ENCODE results near the gene KMT2A. TPM values are rescaled to one million over a fixed set of nuclear protein-coding genes. Genes with fewer than 3 reads are reported as not detected.
A peak's percentile ranks its signal among the peaks of the same experiment; 100 is the strongest.

KMT2A gene
- total RNA-seq, 1 donor from 2014 or later, result 61.6 TPM

DNA sequence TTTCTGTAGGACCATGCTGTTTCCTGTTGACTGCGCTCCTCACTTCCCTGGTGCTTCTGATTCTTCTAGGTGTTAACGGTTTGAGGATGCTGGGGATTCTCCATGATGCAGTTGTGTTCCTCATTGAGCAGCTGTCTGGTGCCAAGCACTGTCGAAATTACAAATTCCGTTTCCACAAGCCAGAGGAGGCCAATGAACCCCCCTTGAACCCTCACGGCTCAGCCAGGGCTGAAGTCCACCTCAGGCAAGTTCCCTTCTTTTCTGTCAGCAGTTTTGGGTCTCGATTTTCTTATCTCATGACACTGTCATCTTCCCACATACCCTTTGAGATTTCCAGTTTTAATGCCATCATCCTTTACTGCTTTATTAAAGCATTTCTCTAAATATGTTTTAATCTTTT is 83.3 kb downstream of the KMT2A start:
- peaks cover 55% of the 10 kb centered on the region for H3K36me3 Mint-ChIP-seq (ENCODE audit: low read depth)

GRCh38 chr11:118521892-118522311 is 85.6 kb downstream of the KMT2A start:
- no peak overlapping the region for H3K27ac Mint-ChIP-seq
- H3K27me3 Mint-ChIP-seq (ENCODE audit: low read depth), result no peaks in the 10 kb centered on the region
- H3K9me3 Mint-ChIP-seq, result no peaks in the 10 kb centered on the region
- no peak for DNase-seq (ENCODE audit: low spot score)
- intact Hi-C loops (cut with micrococcal nuclease), result no loop called here
- no peak overlapping the region for H3K4me3 Mint-ChIP-seq (ENCODE audit: low read depth)
- peaks cover 41% of the 10 kb centered on the region for H3K36me3 Mint-ChIP-seq (ENCODE audit: low read depth)
- H3K4me1 Mint-ChIP-seq (ENCODE audit: low read depth), result peaks cover 2% of the 10 kb centered on the region

More for the DNA sequence above, 83.3 kb downstream of the KMT2A start:
- no peak overlapping the region for H3K27ac Mint-ChIP-seq
- no peak for DNase-seq (ENCODE audit: low spot score)
- no peaks in the 10 kb centered on the region for H3K4me1 Mint-ChIP-seq (ENCODE audit: low read depth)
- intact Hi-C loops (cut with micrococcal nuclease), result no loop called here
- no peaks in the 10 kb centered on the region for H3K9me3 Mint-ChIP-seq
- no peak overlapping the region for H3K4me3 Mint-ChIP-seq (ENCODE audit: low read depth)
- no peaks in the 10 kb centered on the region for H3K27me3 Mint-ChIP-seq (ENCODE audit: low read depth)

- H3K36me3 Mint-ChIP-seq (ENCODE audit: low read depth), result peaks cover 41% of the 10 kb centered on the region
- H3K9me3 Mint-ChIP-seq, result no peaks in the 10 kb centered on the region
- no peak for DNase-seq (ENCODE audit: low spot score)
- no peaks in the 10 kb centered on the region for H3K27me3 Mint-ChIP-seq (ENCODE audit: low read depth)
- H3K4me3 Mint-ChIP-seq (ENCODE audit: low read depth), result no peak overlapping the region
- intact Hi-C loops (cut with micrococcal nuclease), result no loop called here
- H3K27ac Mint-ChIP-seq, result no peak overlapping the region
- peaks cover 2% of the 10 kb centered on the region for H3K4me1 Mint-ChIP-seq (ENCODE audit: low read depth)
These were observed 86.3 kb downstream of the KMT2A start for GRCh38 chr11:118522571-118523072.

DNA sequence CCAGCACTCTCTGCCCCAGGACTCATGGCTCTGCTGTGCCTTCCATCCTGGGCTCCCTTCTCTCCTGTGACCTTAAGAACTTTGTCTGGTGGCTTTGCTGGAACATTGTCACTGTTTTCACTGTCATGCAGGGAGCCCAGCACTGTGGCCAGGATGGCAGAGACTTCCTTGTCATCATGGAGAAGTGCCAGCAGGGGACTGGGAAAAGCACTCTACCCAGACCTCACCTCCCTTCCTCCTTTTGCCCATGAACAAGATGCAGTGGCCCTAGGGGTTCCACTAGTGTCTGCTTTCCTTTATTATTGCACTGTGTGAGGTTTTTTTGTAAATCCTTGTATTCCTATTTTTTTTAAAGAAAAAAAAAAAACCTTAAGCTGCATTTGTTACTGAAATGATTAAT is 88.1 kb downstream of the KMT2A start:
- Mint-ChIP-seq H3K4me1 (ENCODE audit: low read depth) (peaks cover 6% of the 10 kb centered on the region), H3K4me3 (ENCODE audit: low read depth) (no peak overlapping the region), H3K27me3 (ENCODE audit: low read depth) (no peaks in the 10 kb centered on the region), H3K36me3 (ENCODE audit: low read depth) (peaks cover 37% of the 10 kb centered on the region), H3K9me3 (no peaks in the 10 kb centered on the region), H3K27ac (no peak overlapping the region)
- intact Hi-C loops (cut with micrococcal nuclease), result no loop called here
- no peak for DNase-seq (ENCODE audit: low spot score)

- H3K4me1 Mint-ChIP-seq (ENCODE audit: low read depth), result peaks cover 10% of the 10 kb centered on the region
- intact Hi-C loops (cut with micrococcal nuclease), result no loop called here
- peaks cover 32% of the 10 kb centered on the region for H3K36me3 Mint-ChIP-seq (ENCODE audit: low read depth)
- H3K4me3 Mint-ChIP-seq (ENCODE audit: low read depth), result no peak overlapping the region
- no peaks in the 10 kb centered on the region for H3K9me3 Mint-ChIP-seq
- DNase-seq (ENCODE audit: low spot score), result no peak
- H3K27me3 Mint-ChIP-seq (ENCODE audit: low read depth), result no peaks in the 10 kb centered on the region
- no peak overlapping the region for H3K27ac Mint-ChIP-seq
These were observed 88.6 kb downstream of the KMT2A start for GRCh38 chr11:118524757-118525470.

- no peak overlapping the region for H3K4me3 Mint-ChIP-seq (ENCODE audit: low read depth)
- intact Hi-C loops (cut with micrococcal nuclease), result no loop called here
- peaks cover 20% of the 10 kb centered on the region for H3K36me3 Mint-ChIP-seq (ENCODE audit: low read depth)
- no peaks in the 10 kb centered on the region for H3K27me3 Mint-ChIP-seq (ENCODE audit: low read depth)
- no peak overlapping the region for H3K27ac Mint-ChIP-seq
- peaks cover 18% of the 10 kb centered on the region for H3K4me1 Mint-ChIP-seq (ENCODE audit: low read depth)
- no peak for DNase-seq (ENCODE audit: low spot score)
- H3K9me3 Mint-ChIP-seq, result no peaks in the 10 kb centered on the region
These were observed 90.4 kb downstream of the KMT2A start for GRCh38 chr11:118526688-118527087.

DNA sequence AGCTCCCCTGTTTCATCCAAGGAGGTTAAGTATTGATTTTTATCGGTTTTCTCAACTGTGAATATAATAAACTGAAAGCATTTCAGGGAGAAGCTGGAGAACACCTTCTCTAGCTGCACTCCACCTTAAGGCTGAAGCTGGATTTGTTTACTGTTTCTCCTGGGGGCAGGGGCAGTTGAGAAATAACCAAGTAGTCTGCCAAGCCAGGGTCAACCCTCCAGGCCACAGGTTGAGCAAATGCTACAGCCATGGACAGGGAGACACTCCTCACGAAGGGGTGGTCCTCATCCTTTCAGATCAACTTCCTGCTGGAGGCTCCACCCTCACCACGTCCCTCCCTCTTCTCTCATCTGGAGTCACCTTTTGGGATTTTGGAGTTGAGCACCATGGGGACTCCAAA is 90.8 kb downstream of the KMT2A start, which contains the start of gene TTC36:
Gene TTC36, plus strand, starts transcription at position 366 of the 400 bp plus-strand sequence. Its CDS starts 21 bp downstream, at position 387.
- H3K4me3 Mint-ChIP-seq (ENCODE audit: low read depth), result no peak within 1 kb of the TSS
- peaks cover 16% of the 10 kb centered on the region for H3K36me3 Mint-ChIP-seq (ENCODE audit: low read depth)
- no peak for DNase-seq (ENCODE audit: low spot score)
- H3K4me1 Mint-ChIP-seq (ENCODE audit: low read depth), result peaks cover 19% of the 10 kb centered on the region
- no peak within 1 kb of the TSS for H3K27ac Mint-ChIP-seq
- no peaks in the 10 kb centered on the region for H3K27me3 Mint-ChIP-seq (ENCODE audit: low read depth)
- H3K9me3 Mint-ChIP-seq, result no peaks in the 10 kb centered on the region
- intact Hi-C loops (cut with micrococcal nuclease), result no loop called here

GRCh38 chr11:118528511-118528910 is 92.2 kb downstream of the KMT2A start:
- no peaks in the 10 kb centered on the region for H3K27me3 Mint-ChIP-seq (ENCODE audit: low read depth)
- peaks cover 19% of the 10 kb centered on the region for H3K4me1 Mint-ChIP-seq (ENCODE audit: low read depth)
- H3K27ac Mint-ChIP-seq, result no peak overlapping the region
- H3K9me3 Mint-ChIP-seq, result no peaks in the 10 kb centered on the region
- intact Hi-C loops (cut with micrococcal nuclease), result no loop called here
- DNase-seq (ENCODE audit: low spot score), result no peak
- H3K36me3 Mint-ChIP-seq (ENCODE audit: low read depth), result peaks cover 7% of the 10 kb centered on the region
- no peak overlapping the region for H3K4me3 Mint-ChIP-seq (ENCODE audit: low read depth)

DNA sequence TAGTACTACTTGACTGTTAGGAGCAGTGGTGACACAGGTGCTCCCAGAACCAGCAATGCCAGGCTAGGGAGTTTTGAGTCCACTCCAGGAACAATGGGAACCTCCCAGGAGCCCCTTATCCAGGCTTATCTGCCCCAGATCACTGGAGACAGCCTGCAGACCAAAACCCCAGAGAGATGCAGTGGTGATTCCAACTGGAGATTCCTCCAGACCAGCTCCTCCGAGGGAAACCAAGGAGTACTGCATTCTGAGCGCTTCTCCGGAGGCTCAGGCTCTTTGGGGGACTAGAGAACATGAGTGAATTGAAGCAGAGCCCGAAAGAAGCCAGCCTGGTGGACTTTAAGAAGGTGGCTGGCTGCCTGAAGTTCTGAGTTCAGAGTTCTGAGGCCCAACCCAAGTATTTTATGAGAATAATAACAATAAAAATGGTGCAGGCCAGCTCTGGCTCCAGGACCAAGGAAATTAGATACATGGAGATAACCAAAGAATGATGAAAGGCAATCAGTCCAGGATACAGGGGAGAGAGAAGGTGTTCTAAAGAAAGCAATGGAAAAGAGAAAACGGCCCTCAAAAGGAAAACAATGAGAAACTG is 93.4 kb downstream of the KMT2A start:
- no peak for DNase-seq (ENCODE audit: low spot score)
- Mint-ChIP-seq H3K27me3 (ENCODE audit: low read depth) (no peaks in the 10 kb centered on the region), H3K27ac (no peak overlapping the region), H3K9me3 (no peaks in the 10 kb centered on the region), H3K36me3 (ENCODE audit: low read depth) (peaks cover 3% of the 10 kb centered on the region), H3K4me3 (ENCODE audit: low read depth) (peak overlapping the region; percentile 82), H3K4me1 (ENCODE audit: low read depth) (peaks cover 19% of the 10 kb centered on the region)
- intact Hi-C loops (cut with micrococcal nuclease), result loop anchor here (2.0 kb wide), 1 partner anchor 37 kb away; no protein-coding TSS in a partner anchor

DNA sequence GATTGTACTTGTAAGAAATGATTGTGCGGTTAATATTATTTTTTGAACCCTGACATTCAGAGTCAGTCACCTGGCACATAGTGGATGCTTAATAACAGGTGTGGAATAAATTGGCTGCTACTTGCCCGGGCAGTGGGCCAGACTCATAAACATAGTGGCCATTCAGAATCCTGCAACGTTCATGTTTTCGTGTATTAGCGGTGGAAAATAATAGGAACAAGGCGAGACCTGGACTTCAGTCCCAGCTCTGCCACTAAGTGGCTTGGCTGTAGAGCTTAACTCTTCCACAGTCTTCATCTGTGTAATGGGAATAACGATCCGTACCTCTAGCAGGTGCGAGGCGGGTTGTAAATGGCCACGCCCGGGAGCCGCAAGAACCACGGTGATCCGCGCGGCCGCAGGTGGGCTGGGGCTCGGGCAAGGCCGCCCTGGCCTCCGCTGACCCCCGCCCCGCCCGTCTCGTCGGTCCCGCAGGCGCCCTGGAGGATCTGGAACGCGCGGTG is 93.9 kb downstream of the KMT2A start:
- H3K27ac Mint-ChIP-seq, result peak overlapping the region; percentile 22
- peak overlapping the region; percentile 82 for H3K4me3 Mint-ChIP-seq (ENCODE audit: low read depth)
- intact Hi-C loops (cut with micrococcal nuclease), result loop anchor here (2.0 kb wide), 1 partner anchor 37 kb away; no protein-coding TSS in a partner anchor
- H3K4me1 Mint-ChIP-seq (ENCODE audit: low read depth), result peaks cover 18% of the 10 kb centered on the region
- H3K9me3 Mint-ChIP-seq, result no peaks in the 10 kb centered on the region
- no peak for DNase-seq (ENCODE audit: low spot score)
- no peaks in the 10 kb centered on the region for H3K36me3 Mint-ChIP-seq (ENCODE audit: low read depth)
- no peaks in the 10 kb centered on the region for H3K27me3 Mint-ChIP-seq (ENCODE audit: low read depth)

DNA sequence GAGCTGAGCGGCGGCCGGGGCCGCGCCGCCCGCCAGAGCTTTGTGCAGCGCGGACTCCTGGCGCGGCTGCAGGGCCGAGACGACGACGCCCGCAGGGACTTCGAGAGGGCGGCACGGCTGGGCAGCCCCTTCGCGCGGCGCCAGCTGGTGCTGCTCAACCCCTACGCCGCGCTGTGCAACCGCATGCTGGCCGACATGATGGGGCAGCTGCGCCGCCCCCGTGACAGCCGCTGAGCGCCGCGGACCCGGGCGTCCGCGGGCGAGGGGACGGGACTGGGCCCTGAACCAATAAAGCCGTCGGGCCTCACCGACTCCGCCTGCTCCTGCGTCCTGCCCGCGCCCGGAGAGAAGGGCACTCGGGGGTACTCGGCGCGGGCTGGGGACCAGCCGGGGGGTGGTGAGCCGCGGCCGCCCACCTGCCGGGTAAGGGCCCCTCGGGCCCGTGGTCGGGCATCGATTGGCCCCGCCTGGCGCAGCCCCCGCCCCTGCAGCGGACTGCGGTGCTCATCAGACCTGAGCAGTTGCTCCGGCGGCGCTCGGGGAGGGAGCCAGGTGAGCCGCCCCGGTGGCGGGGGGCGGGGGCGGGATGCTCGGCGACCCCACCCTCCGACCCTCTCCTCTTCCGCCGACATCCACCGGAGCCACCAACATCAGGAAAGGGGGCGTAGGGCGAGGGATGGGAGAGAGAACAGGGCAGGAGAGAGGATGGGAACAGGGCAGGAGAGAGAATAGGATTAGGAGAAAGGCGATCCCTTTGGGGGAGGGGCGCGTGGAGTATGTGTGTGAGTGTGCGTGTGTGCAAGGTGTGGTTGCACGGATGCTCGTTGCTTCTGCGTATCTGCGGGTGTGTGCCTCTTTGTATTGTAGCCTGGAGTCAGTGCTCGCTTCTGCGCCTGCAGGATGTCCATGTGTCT is 94.6 kb downstream of the KMT2A start, which contains the start of gene TMEM25:
Gene TMEM25, plus strand, starts transcription at position 510 of the 914 bp plus-strand sequence. CDS start 610 bp downstream, outside the sequence.
- H3K36me3 Mint-ChIP-seq (ENCODE audit: low read depth), result no peaks in the 10 kb centered on the region
- intact Hi-C loops (cut with micrococcal nuclease), result loop anchor here (2.0 kb wide), 1 partner anchor 36 kb away; no protein-coding TSS in a partner anchor
- peaks cover 18% of the 10 kb centered on the region for H3K4me1 Mint-ChIP-seq (ENCODE audit: low read depth)
- no peaks in the 10 kb centered on the region for H3K27me3 Mint-ChIP-seq (ENCODE audit: low read depth)
- no peaks in the 10 kb centered on the region for H3K9me3 Mint-ChIP-seq
- H3K4me3 Mint-ChIP-seq (ENCODE audit: low read depth), result peak within 1 kb of the TSS; percentile 87
- H3K27ac Mint-ChIP-seq, result peak within 1 kb of the TSS; percentile 69
- peak; percentile 61 for DNase-seq (ENCODE audit: low spot score)

DNA sequence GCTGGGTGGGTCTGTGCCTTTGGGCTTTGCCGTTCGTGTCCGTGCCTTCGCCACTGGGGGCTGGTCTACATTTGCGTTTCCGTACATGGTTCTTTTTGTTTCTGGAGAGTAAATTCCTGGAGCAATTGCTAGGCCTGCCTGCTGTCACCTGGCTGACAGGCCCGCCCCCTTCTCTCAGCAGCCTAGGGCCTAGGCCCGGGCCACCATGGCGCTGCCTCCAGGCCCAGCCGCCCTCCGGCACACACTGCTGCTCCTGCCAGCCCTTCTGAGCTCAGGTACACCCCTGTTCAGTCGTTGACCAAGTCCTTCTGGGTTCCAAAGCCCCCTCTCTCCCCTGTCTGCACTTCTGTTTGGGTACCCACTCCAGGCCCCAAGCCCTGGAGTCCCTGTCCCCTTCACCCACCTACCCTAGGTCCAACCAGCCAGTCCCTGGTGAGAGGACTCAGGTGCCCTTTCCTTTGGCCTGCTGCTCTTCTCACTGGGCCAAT is 95.3 kb downstream of the KMT2A start:
- Mint-ChIP-seq H3K27ac (peak overlapping the region; percentile 69), H3K36me3 (ENCODE audit: low read depth) (no peaks in the 10 kb centered on the region), H3K4me1 (ENCODE audit: low read depth) (peaks cover 18% of the 10 kb centered on the region), H3K4me3 (ENCODE audit: low read depth) (peak overlapping the region; percentile 87), H3K9me3 (no peaks in the 10 kb centered on the region), H3K27me3 (ENCODE audit: low read depth) (no peaks in the 10 kb centered on the region)
- DNase-seq (ENCODE audit: low spot score), result no peak
- intact Hi-C loops (cut with micrococcal nuclease), result loop anchor here (2.0 kb wide), 1 partner anchor 35 kb away; no protein-coding TSS in a partner anchor

Data from activated T-helper 2 cell treated with anti-CD3 and anti-CD28 coated beads, Interferon-gamma antibody, Interleukin-2, Interleukin-4, amounts not matched to agents 10 μg/mL and 5 μg/mL and 100 μg/mL, durations not matched to agents 14 hours and 24 hours and 36 hours (primary cell).